Measurements from ENCODE around the gene MLXIP.

The MLXIP gene

GRCh38 chr12:122185079-122185478 lies 106.5 kb downstream of the MLXIP start:
- CTCF ChIA-PET, result no interaction called here
- no peak overlapping the region for H3K4me3 ChIP-seq (ENCODE audit: low read depth, low read length)
- H3K4me1 ChIP-seq (ENCODE audit: control insufficient read depth, insufficient read depth, low read length), result no peaks in the 10 kb centered on the region
- no peaks in the 10 kb centered on the region for H3K36me3 ChIP-seq (ENCODE audit: control insufficient read depth in 2 of 2, insufficient read depth in 1 of 2, low read length in 2 of 2)
- no peak overlapping the region for H3K27ac ChIP-seq (ENCODE audit: extremely low read depth, low read depth, low read length)
- TF ChIP-seq ZFP41 (tag by site-specific recombination; IDR thresholded peaks at IDR 0.05; ENCODE audit: borderline replicate concordance), result no peak
- peak; percentile 82 for TF ChIP-seq ZNF121 (tag by site-specific recombination; IDR thresholded peaks at IDR 0.05)
- no peak for TF ChIP-seq TRIM28 (IDR thresholded peaks at IDR 0.05; ENCODE audit: borderline replicate concordance, low read length)
- H3K9me3 ChIP-seq (ENCODE audit: control insufficient read depth, insufficient read depth, low read depth, low read length), result no peaks in the 10 kb centered on the region
- POLR2A ChIA-PET, result no interaction called here

- Histone ChIP-seq H3K4me3 (ENCODE audit: low read depth, low read length) (no peak overlapping the region), H3K36me3 (ENCODE audit: control insufficient read depth in 2 of 2, insufficient read depth in 1 of 2, low read length in 2 of 2) (no peaks in the 10 kb centered on the region), H3K9me3 (ENCODE audit: control insufficient read depth, insufficient read depth, low read depth, low read length) (no peaks in the 10 kb centered on the region), H3K4me1 (ENCODE audit: control insufficient read depth, insufficient read depth, low read length) (no peaks in the 10 kb centered on the region), H3K27ac (ENCODE audit: extremely low read depth, low read depth, low read length) (no peak overlapping the region)
- no peak for TF ChIP-seq ZNF175 (tag by site-specific recombination; IDR thresholded peaks at IDR 0.05)
- TF ChIP-seq ZNF133 (tag by site-specific recombination; IDR thresholded peaks at IDR 0.05), result no peak
- TF ChIP-seq ZNF394 (tag by site-specific recombination; IDR thresholded peaks at IDR 0.05; ENCODE audit: borderline replicate concordance), result no peak
- no peak for TF ChIP-seq ZNF214 (tag by site-specific recombination; IDR thresholded peaks at IDR 0.05; ENCODE audit: borderline replicate concordance)
- no peak for TF ChIP-seq ZNF26 (tag by site-specific recombination; IDR thresholded peaks at IDR 0.05)
- no peak for TF ChIP-seq ZNF174 (tag by site-specific recombination; IDR thresholded peaks at IDR 0.05)
- TF ChIP-seq ZNF580 (tag by site-specific recombination; IDR thresholded peaks at IDR 0.05), result no peak
- TF ChIP-seq ZNF610 (tag by site-specific recombination; IDR thresholded peaks at IDR 0.05; ENCODE audit: borderline replicate concordance), result no peak
- TF ChIP-seq ZFHX2 (tag by site-specific recombination; conservative IDR thresholded peaks at IDR 0.05), result no peak
- no peak for TF ChIP-seq ZNF776 (tag by site-specific recombination; IDR thresholded peaks at IDR 0.05; ENCODE audit: borderline replicate concordance)
- no peak for TF ChIP-seq ZNF621 (tag by site-specific recombination; IDR thresholded peaks at IDR 0.05)
- TF ChIP-seq GFI1B (tag by site-specific recombination; IDR thresholded peaks at IDR 0.05), result no peak
- TF ChIP-seq SETDB1 (IDR thresholded peaks at IDR 0.05; ENCODE audit: insufficient read length, low read length), result no peak
- TF ChIP-seq ZNF280C (tag by site-specific recombination; IDR thresholded peaks at IDR 0.05), result no peak
- TF ChIP-seq ZNF366 (tag by site-specific recombination; conservative IDR thresholded peaks at IDR 0.05), result no peak
- no peak for TF ChIP-seq ZNF768 (tag by site-specific recombination; IDR thresholded peaks at IDR 0.05)
- TF ChIP-seq CTCF (tag by site-specific recombination; IDR thresholded peaks at IDR 0.05), result no peak
- TF ChIP-seq ZNF639 (tag by site-specific recombination; IDR thresholded peaks at IDR 0.05), result no peak
- TF ChIP-seq ZNF530 (tag by site-specific recombination; IDR thresholded peaks at IDR 0.05; ENCODE audit: low read depth), result no peak
- ChIA-PET POLR2A (no interaction called here), CTCF (no interaction called here)
Observed at GRCh38 chr12:122185494-122186082, 107.0 kb downstream of the MLXIP start.

All from HEK293 (cell line).